ENCODE data around the gene MORN5. TPM values are rescaled to one million over a fixed set of nuclear protein-coding genes. Genes with fewer than 3 reads are reported as not detected.

MORN5 gene
- total RNA-seq, 4 donors from 2014 or later, result 1.8 to 12.6 TPM; not detected in 2

DNA sequence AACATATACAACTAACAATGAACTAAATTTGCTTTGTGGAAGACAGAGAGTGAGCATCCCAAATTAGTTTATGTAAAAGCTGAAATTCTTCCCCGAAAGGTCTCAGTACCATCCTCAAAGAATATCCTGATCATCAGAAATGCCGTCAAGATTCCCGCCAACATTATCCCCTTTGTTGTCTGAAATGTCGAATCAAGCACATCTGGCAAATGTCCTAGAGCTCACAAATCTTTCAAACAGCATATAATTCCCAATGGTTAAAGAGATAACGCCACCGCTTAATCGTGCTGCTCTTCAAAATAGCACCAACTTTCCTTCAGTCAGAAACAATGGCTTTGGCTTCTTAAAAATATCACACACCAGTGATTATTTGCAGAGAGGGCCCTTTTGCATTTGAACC is 23.8 kb downstream of the MORN5 start:
- intact Hi-C loops (cut with DNase I; ENCODE audit: low total_unique reads), result no loop called here
- Histone ChIP-seq H3K4me3 (no peak overlapping the region), H3K27ac (no peak overlapping the region), H3K9me3 (no peaks in the 10 kb centered on the region), H3K4me1 (no peaks in the 10 kb centered on the region), H3K27me3 (no peaks in the 10 kb centered on the region), H3K36me3 (no peaks in the 10 kb centered on the region)
- no peak for DNase-seq
- TF ChIP-seq CTCF (IDR thresholded peaks at IDR 0.05) (no peak), POLR2A (IDR thresholded peaks at IDR 0.05) (no peak)

GRCh38 chr9:122184551-122184950 is 24.8 kb downstream of the MORN5 start:
- H3K27ac ChIP-seq, result no peak overlapping the region
- no peaks in the 10 kb centered on the region for H3K9me3 ChIP-seq
- DNase-seq, result no peak
- H3K4me3 ChIP-seq, result no peak overlapping the region
- intact Hi-C loops (cut with DNase I; ENCODE audit: low total_unique reads), result no loop called here
- TF ChIP-seq CTCF (IDR thresholded peaks at IDR 0.05) (no peak), POLR2A (IDR thresholded peaks at IDR 0.05) (no peak)
- H3K4me1 ChIP-seq, result no peaks in the 10 kb centered on the region
- H3K27me3 ChIP-seq, result no peaks in the 10 kb centered on the region
- H3K36me3 ChIP-seq, result no peaks in the 10 kb centered on the region

DNA sequence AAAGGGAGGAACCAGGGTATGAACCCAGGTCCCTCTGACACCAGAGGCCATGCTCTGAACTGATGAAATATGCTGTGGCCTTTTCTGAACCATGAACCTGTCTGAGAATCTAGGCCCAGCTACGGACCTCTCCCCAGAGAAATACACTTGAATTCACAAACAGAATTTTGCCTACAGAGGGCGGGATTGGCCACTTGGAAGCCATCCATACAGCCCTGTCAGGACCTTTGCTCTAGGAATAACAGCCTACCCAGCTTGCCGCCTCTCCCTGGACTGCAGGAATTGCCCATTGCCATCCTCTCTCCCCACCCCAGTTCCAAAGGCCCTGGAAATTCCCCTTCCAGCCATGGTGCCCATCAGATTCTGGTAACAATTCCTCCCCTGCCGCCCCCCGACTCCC is 26.6 kb downstream of the MORN5 start:
- H3K4me1 ChIP-seq, result no peaks in the 10 kb centered on the region
- H3K9me3 ChIP-seq, result no peaks in the 10 kb centered on the region
- no peak overlapping the region for H3K27ac ChIP-seq
- TF ChIP-seq CTCF (IDR thresholded peaks at IDR 0.05) (no peak), POLR2A (IDR thresholded peaks at IDR 0.05) (no peak)
- H3K4me3 ChIP-seq, result no peak overlapping the region
- DNase-seq, result no peak
- no peaks in the 10 kb centered on the region for H3K36me3 ChIP-seq
- intact Hi-C loops (cut with DNase I; ENCODE audit: low total_unique reads), result no loop called here
- no peaks in the 10 kb centered on the region for H3K27me3 ChIP-seq

GRCh38 chr9:122186777-122187470 is 27.2 kb downstream of the MORN5 start:
- Histone ChIP-seq H3K4me3 (no peak overlapping the region), H3K27ac (no peak overlapping the region), H3K9me3 (no peaks in the 10 kb centered on the region), H3K27me3 (no peaks in the 10 kb centered on the region), H3K36me3 (no peaks in the 10 kb centered on the region), H3K4me1 (no peaks in the 10 kb centered on the region)
- DNase-seq, result no peak
- TF ChIP-seq POLR2A (IDR thresholded peaks at IDR 0.05) (no peak), CTCF (IDR thresholded peaks at IDR 0.05) (no peak)
- intact Hi-C loops (cut with DNase I; ENCODE audit: low total_unique reads), result no loop called here

DNA sequence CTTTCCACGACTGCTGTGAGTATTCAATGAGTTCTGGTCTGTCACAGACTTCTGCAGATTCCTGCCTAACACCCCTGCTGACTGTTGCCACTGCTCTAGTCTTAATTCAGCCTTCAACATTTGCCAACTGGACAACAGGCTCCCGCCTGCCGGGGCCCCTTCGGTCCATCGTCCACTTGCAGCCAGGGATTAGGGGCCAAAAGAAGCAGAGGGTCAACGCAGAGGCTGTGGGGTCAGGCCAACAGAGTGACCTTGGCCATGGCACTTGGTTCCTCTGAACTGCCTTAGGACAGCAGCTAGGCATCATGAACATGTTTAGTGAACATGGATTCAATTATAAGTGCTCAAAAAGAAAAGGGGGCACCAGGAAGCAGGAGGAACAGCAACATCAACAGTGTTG is 28.7 kb downstream of the MORN5 start:
- no peaks in the 10 kb centered on the region for H3K36me3 ChIP-seq
- no peaks in the 10 kb centered on the region for H3K27me3 ChIP-seq
- H3K27ac ChIP-seq, result no peak overlapping the region
- H3K4me1 ChIP-seq, result no peaks in the 10 kb centered on the region
- H3K9me3 ChIP-seq, result no peaks in the 10 kb centered on the region
- TF ChIP-seq POLR2A (IDR thresholded peaks at IDR 0.05), result no peak
- TF ChIP-seq CTCF (IDR thresholded peaks at IDR 0.05), result no peak
- no peak overlapping the region for H3K4me3 ChIP-seq
- DNase-seq, result no peak
- intact Hi-C loops (cut with DNase I; ENCODE audit: low total_unique reads), result no loop called here
